Choroid plexus epithelial cell (primary cell): Measurements from ENCODE around the gene USP27X.

ENCODE experiments used
- DNase-seq: peaks from one replicate; pipeline ENCODE4 v3.0.0-alpha.2; 2010; ENCODE audit warnings: low read depth
- H3K4me3 ChIP-seq: 2 replicates; pipeline ENCODE4 v1.5.1; 2011; ENCODE audit warnings: low read depth, mild to moderate bottlenecking, control low read depth, low read length, moderate library complexity
- CTCF ChIP-seq: conservative IDR thresholded peaks from 2 replicates; pipeline ENCODE4 v1.5.1; 2011; ENCODE audit warnings: low read depth, mild to moderate bottlenecking, control low read depth, inconsistent platforms, low read length, moderate library complexity

USP27X gene

DNA sequence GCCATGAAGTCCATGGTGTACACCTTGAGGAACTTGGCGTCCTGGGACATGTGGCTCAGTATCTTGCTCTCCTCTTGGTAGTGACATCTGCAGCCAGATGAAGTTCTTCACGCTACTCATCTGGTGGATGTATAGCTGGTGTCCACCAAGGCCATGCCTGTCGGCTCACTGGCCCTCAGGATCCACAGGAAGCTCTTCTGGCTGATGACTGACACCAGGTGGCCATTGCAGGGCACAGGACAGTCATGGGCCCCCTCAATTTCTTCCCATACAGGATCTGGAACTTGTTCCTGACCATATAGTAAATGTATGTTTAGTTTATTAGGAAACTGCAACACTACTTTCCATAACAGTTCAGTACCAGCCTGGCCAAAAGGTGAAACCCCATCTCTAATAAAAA, 32.8 kb downstream of the USP27X start:
- no peak for DNase-seq
- no peak for TF ChIP-seq CTCF
- H3K4me3 ChIP-seq, result no peak overlapping the region

- H3K4me3 ChIP-seq, result no peak overlapping the region
- no peak for DNase-seq
- TF ChIP-seq CTCF, result no peak
These were observed 33.6 kb downstream of the USP27X start for GRCh38 chrX:49912861-49913260.

GRCh38 chrX:49915361-49916222, 36.3 kb downstream of the USP27X start:
- peak; percentile 75 for DNase-seq
- no peak overlapping the region for H3K4me3 ChIP-seq
- TF ChIP-seq CTCF, result peak; percentile 84

DNA sequence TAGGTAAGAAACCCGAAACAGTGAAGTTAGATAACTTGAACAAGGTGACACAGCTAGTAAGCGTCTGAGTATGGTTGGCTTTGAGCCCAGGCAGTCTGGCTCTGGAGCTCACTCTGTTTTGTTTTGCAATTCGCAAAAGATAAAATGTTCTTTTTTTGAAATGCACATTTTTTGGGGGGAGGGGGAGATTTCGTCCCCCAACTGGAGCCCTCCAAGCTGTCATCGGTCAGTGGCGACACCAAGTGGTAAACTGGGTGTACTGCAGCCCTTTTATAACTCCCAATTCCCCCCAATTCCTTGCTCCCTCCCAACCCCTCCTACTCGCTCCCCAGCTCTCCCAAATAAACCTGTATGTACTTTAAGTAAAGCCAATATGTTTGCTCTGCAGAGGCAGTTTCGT, 40.3 kb downstream of the USP27X start:
- TF ChIP-seq CTCF, result peak; percentile 82
- peak; percentile 85 for DNase-seq
- H3K4me3 ChIP-seq, result no peak overlapping the region

DNA sequence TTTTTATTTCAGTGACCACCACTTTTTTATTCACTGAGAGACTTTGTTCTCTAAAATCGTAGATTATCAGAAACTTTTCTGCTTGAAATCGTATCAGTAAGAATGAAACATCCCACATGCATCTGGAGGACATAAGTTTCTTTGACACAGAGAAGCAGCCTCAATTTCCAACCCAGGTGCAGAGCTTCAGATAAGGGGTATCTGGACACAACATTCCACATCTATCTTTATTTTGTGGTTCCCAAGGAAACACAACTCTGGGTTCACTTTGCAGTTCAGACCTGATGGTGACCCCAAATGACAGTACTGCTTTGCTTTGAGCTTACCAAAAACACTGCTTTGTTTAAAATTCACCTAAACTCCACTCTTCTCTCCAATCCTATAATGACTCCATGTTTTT, 41.8 kb downstream of the USP27X start:
- H3K4me3 ChIP-seq, result no peak overlapping the region

GRCh38 chrX:49922291-49923241, 43.3 kb downstream of the USP27X start, which contains the start of gene CLCN5:
TSS of gene CLCN5 (plus strand) at chrX:49922596. CDS start at chrX:49925299, 2,703 bp downstream.
- peak within 1 kb of the TSS; percentile 69 for H3K4me3 ChIP-seq
- DNase-seq, result peak; percentile 97
- TF ChIP-seq CTCF, result no peak

More for the DNA sequence above, 41.8 kb downstream of the USP27X start:
- DNase-seq, result no peak
- no peak for TF ChIP-seq CTCF
